ENCODE measurements around the gene MID1.

The MID1 gene

GRCh38 chrX:10634392-10635161, 14.2 kb upstream of the MID1 start:
- no peaks in the 10 kb centered on the region for H4K20me1 ChIP-seq (ENCODE audit: insufficient read depth, low read length)
- no peaks in the 10 kb centered on the region for H3K36me3 ChIP-seq (replicated peaks; ENCODE audit: low read depth, low read length)
- no peak overlapping the region for H2AFZ ChIP-seq (ENCODE audit: low read depth, low read length)
- no peak overlapping the region for H3K27ac ChIP-seq (ENCODE audit: low read length)
- H3K79me2 ChIP-seq (ENCODE audit: low read length) = no peaks in the 10 kb centered on the region
- H3K9ac ChIP-seq (ENCODE audit: low read length) = no peak overlapping the region
- H3K4me1 ChIP-seq (ENCODE audit: low read length) = no peaks in the 10 kb centered on the region
- H3K4me2 ChIP-seq (ENCODE audit: low read length) = no peak overlapping the region
- no peak overlapping the region for H3K4me3 ChIP-seq (ENCODE audit: low read length)
- H3K27me3 ChIP-seq (ENCODE audit: low read depth, low read length) = no peaks in the 10 kb centered on the region; the same call in 1 of the 2 replicates
- TF ChIP-seq CTCF (IDR thresholded peaks at IDR 0.05; ENCODE audit: low read depth, low read length) (no peak), EZH2phosphoT487 (IDR thresholded peaks at IDR 0.05; ENCODE audit: low read depth) (no peak)
- no peaks in the 10 kb centered on the region for H3K9me3 ChIP-seq (ENCODE audit: insufficient read depth, low read length)

GRCh38 chrX:10633722-10634121, 13.3 kb upstream of the MID1 start:
- Histone ChIP-seq H3K27ac (ENCODE audit: low read length) (no peak overlapping the region), H3K4me2 (ENCODE audit: low read length) (no peak overlapping the region), H3K9ac (ENCODE audit: low read length) (no peak overlapping the region), H3K9me3 (ENCODE audit: insufficient read depth, low read length) (no peaks in the 10 kb centered on the region), H3K4me3 (ENCODE audit: low read length) (no peak overlapping the region), H4K20me1 (ENCODE audit: insufficient read depth, low read length) (no peaks in the 10 kb centered on the region), H3K36me3 (replicated peaks; ENCODE audit: low read depth, low read length) (no peaks in the 10 kb centered on the region), H3K79me2 (ENCODE audit: low read length) (no peaks in the 10 kb centered on the region), H2AFZ (ENCODE audit: low read depth, low read length) (no peak overlapping the region), H3K4me1 (ENCODE audit: low read length) (no peaks in the 10 kb centered on the region), H3K27me3 (ENCODE audit: low read depth, low read length) (no peaks in the 10 kb centered on the region; the same call in 1 of the 2 replicates)
- no peak for TF ChIP-seq EZH2phosphoT487 (IDR thresholded peaks at IDR 0.05; ENCODE audit: low read depth)

DNA sequence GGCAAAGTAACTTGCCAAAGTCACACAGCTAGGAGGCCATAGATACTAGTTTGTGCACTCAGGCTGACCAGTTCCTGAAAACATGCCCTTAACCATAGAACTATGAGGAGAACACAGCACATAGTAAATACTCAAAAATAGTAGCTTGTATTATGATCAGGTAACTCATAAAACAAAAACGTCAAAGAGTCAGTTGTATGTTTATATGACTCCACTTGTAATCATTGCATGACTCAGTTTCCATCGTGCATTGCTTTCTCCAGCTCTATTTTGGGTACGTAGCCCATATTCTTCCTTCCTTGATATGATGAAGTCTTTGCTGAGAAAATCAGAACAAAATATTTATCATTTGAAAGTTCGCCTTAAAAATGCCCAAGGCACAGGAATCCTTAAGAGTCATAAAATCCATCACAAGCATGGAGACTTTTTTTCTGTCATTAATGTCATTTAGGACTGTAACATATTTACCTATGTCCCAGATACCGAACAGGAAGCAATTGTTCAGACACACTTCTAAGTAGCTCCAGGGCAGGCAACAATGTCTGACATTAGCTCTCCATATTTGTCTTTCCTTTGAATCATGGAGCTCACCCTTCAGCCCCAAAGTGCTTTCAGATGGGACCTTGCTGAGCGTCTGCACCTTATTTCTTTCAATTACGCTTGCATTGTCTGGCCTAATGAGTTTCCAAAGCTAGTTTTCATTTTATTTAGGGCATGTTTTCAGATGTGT, 11.2 kb upstream of the MID1 start:
- Histone ChIP-seq H3K79me2 (ENCODE audit: low read length) (no peaks in the 10 kb centered on the region), H4K20me1 (ENCODE audit: insufficient read depth, low read length) (no peaks in the 10 kb centered on the region), H3K4me2 (ENCODE audit: low read length) (no peak overlapping the region), H2AFZ (ENCODE audit: low read depth, low read length) (no peak overlapping the region), H3K4me3 (ENCODE audit: low read length) (no peak overlapping the region), H3K4me1 (ENCODE audit: low read length) (no peaks in the 10 kb centered on the region), H3K27ac (ENCODE audit: low read length) (no peak overlapping the region), H3K36me3 (replicated peaks; ENCODE audit: low read depth, low read length) (no peaks in the 10 kb centered on the region), H3K27me3 (ENCODE audit: low read depth, low read length) (no peaks in the 10 kb centered on the region; the same call in 1 of the 2 replicates), H3K9ac (ENCODE audit: low read length) (no peak overlapping the region), H3K9me3 (ENCODE audit: insufficient read depth, low read length) (no peaks in the 10 kb centered on the region)
- TF ChIP-seq EZH2phosphoT487 (IDR thresholded peaks at IDR 0.05; ENCODE audit: low read depth) = no peak
- TF ChIP-seq CTCF (IDR thresholded peaks at IDR 0.05; ENCODE audit: low read depth, low read length) = no peak

DNA sequence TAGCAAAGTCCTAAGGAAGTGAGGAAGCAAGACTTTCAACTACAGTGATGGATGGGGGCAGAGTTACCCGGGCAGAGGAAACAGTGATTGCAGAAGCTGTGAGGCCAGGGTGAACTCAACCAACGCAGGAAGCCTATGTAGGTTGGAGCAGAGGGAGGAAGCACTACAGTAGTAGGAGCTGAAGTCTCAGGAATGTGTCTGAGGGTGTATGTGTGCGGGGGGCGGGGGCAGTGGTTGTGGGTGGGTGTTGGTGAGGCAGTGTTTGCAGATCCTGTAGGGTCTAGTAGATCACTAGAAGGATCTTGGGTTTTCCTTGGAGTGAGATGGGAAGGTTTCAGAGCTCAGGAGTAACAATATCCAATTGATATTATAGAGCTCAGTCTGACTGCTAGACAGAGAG, 9.9 kb upstream of the MID1 start:
- Histone ChIP-seq H3K4me3 (ENCODE audit: low read length) (no peak overlapping the region), H3K4me1 (ENCODE audit: low read length) (no peaks in the 10 kb centered on the region), H3K4me2 (ENCODE audit: low read length) (no peak overlapping the region)

More for the DNA sequence above, 9.9 kb upstream of the MID1 start:
- H3K27me3 ChIP-seq (ENCODE audit: low read depth, low read length) = no peaks in the 10 kb centered on the region; the same call in 1 of the 2 replicates
- no peaks in the 10 kb centered on the region for H4K20me1 ChIP-seq (ENCODE audit: insufficient read depth, low read length)
- H2AFZ ChIP-seq (ENCODE audit: low read depth, low read length) = no peak overlapping the region
- H3K36me3 ChIP-seq (replicated peaks; ENCODE audit: low read depth, low read length) = no peaks in the 10 kb centered on the region
- no peaks in the 10 kb centered on the region for H3K9me3 ChIP-seq (ENCODE audit: insufficient read depth, low read length)
- no peaks in the 10 kb centered on the region for H3K79me2 ChIP-seq (ENCODE audit: low read length)
- no peak overlapping the region for H3K9ac ChIP-seq (ENCODE audit: low read length)
- TF ChIP-seq EZH2phosphoT487 (IDR thresholded peaks at IDR 0.05; ENCODE audit: low read depth) (no peak), CTCF (IDR thresholded peaks at IDR 0.05; ENCODE audit: low read depth, low read length) (no peak)
- no peak overlapping the region for H3K27ac ChIP-seq (ENCODE audit: low read length)
